Ovary (tissue), 9 donors: ENCODE results near the gene PRR18. TPM values are rescaled to one million over a fixed set of nuclear protein-coding genes. Genes with fewer than 3 reads are reported as not detected.

Experiments used
- DNase-seq, 5 donors: peaks; one replicate each; pipeline ENCODE4 v3.0.0-alpha.2; 2019 to 2020
- H3K27ac ChIP-seq, 2 donors: fragments of 200-600 bp; one replicate each; pipeline versions ENCODE4 v1.5.1 to v1.8.0; 2019 to 2022
- H3K27me3 ChIP-seq: fragments of 200-600 bp; one replicate; pipeline ENCODE4 v1.8.0; 2022
- H3K36me3 ChIP-seq: fragments of 200-600 bp; sonication (generic); one replicate; pipeline ENCODE4 v1.5.1; 2019
- H3K4me1 ChIP-seq: one replicate; pipeline ENCODE4 v1.8.1; 2013; ENCODE audit warnings: mild to moderate bottlenecking, moderate library complexity; ENCODE audit not compliant: insufficient read depth
- H3K4me3 ChIP-seq: fragments of 200-600 bp; sonication (generic); one replicate; pipeline ENCODE4 v1.5.1; 2017
- H3K9me3 ChIP-seq, 2 donors: fragments of 200-600 bp in 1 of 2; sonication (generic) in 1 of 2; one replicate each; pipeline versions ENCODE4 v1.5.1 to v1.8.1; 2013 to 2019; ENCODE audit warnings: mild to moderate bottlenecking in 1 of 2, moderate library complexity in 1 of 2
- EP300 ChIP-seq: sonication (generic); formaldehyde crosslinking; IDR thresholded peaks from one replicate; pipeline ENCODE4 v1.6.1; 2017; ENCODE audit warnings: antibody characterized with exemption
- POLR2A ChIP-seq: fragments of 450-650 bp; IDR thresholded peaks from one replicate; pipeline ENCODE4 v1.6.1; 2017; ENCODE audit warnings: antibody characterized with exemption, mild to moderate bottlenecking, moderate library complexity
- WGBS, 3 donors: extraction: QIAGEN DNeasy Blood & Tissue Kit in 1 of 3; methylation state at CpG; one replicate each; pipeline versions ENCODE4 v1.1.5 to v1.1.7; 2013 to 2017; 5-methylcytosine and 5-hydroxymethylcytosine counted together
- intact Hi-C, 4 donors: fragments of 100-400 bp; cut with DNase I; formaldehyde crosslinking; loops; one replicate each; pipeline versions ENCODE4 v1.11.0 to v1.15.1; 2022 to 2023
- polyA plus RNA-seq, 2 donors: library from polyadenylated mRNA; stranded (reverse); fragments of 200-250 nt in 1 of 2; fragments of 350-450 nt in 1 of 2; fragmentation: Illumina TruSeq in 1 of 2; extraction: RNeasy Lipid Tissue Mini Kit (QIAGEN cat#74804) in 1 of 2; gene quantifications; one replicate each; pipeline ENCODE4 v1.2.3, GENCODE V29; 2013 to 2014
- total RNA-seq, 7 donors: library from RNA; depleted of rRNA in 2 of 7; stranded (reverse); fragments of >200 nt in 2 of 7; fragmentation: NEBNext Ultra II Directional in 3 of 7; extraction: Animal tissue kit (Norgen Biotek cat#: 25700) in 3 of 7; gene quantifications; one replicate each; pipeline versions ENCODE4 v1.1.0 to v1.2.4, GENCODE V29; 2016 to 2023
- TF ChIP-seq, protein P1 (sequence below), 3 donors: fragments of 450-650 bp in 2 of 3; fragments of 200-600 bp in 1 of 3; IDR thresholded peaks; one replicate each; pipeline versions ENCODE4 v1.5.1 to v1.8.0; 2016 to 2022; ENCODE audit warnings: antibody characterized with exemption in 3 of 3, mild to moderate bottlenecking in 1 of 3
- donor health status: DM: no; HTN: no; CAD: no; lungs with moderate emphysema.
- donor health status: DM: no; HTN: no; CAD: no.
- donor health status: Bipolar disorder and iron deficiency.
- donor health status: DM: yes; HTN: yes; CAD: no.
- donor health status: DM: no; HTN: no; CAD: no.
- donor health status: DM: yes; HTN: yes; CAD: no.

Gene PRR18
- total and polyA plus RNA-seq, 9 donors, result 0.05 to 5.1 (median 0.25) TPM; not detected in 5

DNA sequence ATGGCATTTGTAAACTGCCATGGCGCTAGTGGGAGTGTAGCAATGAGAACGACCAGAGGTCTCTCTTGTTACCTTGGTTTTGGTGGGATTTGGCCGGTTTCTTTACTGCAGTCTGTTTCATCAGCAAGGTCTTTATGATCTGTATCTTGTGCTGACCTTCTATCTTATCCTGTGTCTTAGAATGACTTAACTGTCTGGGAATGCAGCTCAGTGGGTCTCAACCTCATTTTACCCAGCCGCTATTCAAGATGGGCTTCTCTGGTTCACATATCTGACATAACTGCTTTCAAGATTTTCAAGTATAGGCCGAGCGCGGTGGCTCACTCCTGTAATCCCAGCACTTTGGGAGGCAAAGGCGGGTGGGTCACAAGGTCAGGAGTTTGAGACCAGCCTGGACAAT, 36.0 kb upstream of the PRR18 start:
- intact Hi-C loops, result loop anchor here in 1 of 4 donors (5.0 kb wide), 1 partner anchor 38 kb away; the partner anchor contains the start of gene MPC1
- Histone ChIP-seq H3K36me3 (no peaks in the 10 kb centered on the region), H3K4me3 (no peak overlapping the region), H3K9me3 (no peaks in the 10 kb centered on the region), H3K4me1 (peaks cover 4% of the 10 kb centered on the region), H3K27me3 (no peaks in the 10 kb centered on the region), H3K27ac (no peak overlapping the region)
- TF ChIP-seq, protein P1, sequence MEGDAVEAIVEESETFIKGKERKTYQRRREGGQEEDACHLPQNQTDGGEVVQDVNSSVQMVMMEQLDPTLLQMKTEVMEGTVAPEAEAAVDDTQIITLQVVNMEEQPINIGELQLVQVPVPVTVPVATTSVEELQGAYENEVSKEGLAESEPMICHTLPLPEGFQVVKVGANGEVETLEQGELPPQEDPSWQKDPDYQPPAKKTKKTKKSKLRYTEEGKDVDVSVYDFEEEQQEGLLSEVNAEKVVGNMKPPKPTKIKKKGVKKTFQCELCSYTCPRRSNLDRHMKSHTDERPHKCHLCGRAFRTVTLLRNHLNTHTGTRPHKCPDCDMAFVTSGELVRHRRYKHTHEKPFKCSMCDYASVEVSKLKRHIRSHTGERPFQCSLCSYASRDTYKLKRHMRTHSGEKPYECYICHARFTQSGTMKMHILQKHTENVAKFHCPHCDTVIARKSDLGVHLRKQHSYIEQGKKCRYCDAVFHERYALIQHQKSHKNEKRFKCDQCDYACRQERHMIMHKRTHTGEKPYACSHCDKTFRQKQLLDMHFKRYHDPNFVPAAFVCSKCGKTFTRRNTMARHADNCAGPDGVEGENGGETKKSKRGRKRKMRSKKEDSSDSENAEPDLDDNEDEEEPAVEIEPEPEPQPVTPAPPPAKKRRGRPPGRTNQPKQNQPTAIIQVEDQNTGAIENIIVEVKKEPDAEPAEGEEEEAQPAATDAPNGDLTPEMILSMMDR (IDR thresholded peaks at IDR 0.05), result no peak
- TF ChIP-seq EP300 (no peak), POLR2A (no peak)
- DNase-seq, result no peak
- WGBS, 3 donors, result 93 to 95% (median 94%) methylated on average over 8 of the region's 8 CpGs

DNA sequence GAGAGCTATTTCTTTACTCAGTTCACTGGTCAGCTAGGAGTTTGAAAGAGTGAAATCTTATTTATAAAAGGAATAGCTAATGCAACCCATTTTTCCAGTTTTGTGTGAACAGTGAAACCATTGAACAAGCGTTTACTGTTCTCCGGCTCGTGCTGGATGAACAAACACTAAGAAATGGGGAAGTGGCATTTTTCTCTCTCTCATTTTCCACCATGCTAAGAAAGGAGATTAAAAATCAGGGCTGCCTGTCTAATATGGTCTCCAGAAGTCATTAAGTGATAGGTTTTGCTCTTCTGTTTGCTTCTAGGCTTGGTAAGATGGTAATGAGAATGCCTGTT, 34.9 kb upstream of the PRR18 start:
- Histone ChIP-seq H3K36me3 (no peaks in the 10 kb centered on the region), H3K4me1 (peaks cover 5% of the 10 kb centered on the region), H3K9me3 (no peaks in the 10 kb centered on the region), H3K4me3 (peak overlapping the region; percentile 95), H3K27ac (no peak overlapping the region), H3K27me3 (no peaks in the 10 kb centered on the region)
- 18 to 32% (median 29%) methylated on average over 3 of the region's 3 CpGs for WGBS, 3 donors
- TF ChIP-seq POLR2A (no peak), EP300 (no peak)
- TF ChIP-seq, protein P1 (IDR thresholded peaks at IDR 0.05), result no peak
- no peak for DNase-seq
- intact Hi-C loops, result loop anchor here in 1 of 4 donors (5.0 kb wide), 1 partner anchor 39 kb away; the partner anchor contains the start of gene MPC1

DNA sequence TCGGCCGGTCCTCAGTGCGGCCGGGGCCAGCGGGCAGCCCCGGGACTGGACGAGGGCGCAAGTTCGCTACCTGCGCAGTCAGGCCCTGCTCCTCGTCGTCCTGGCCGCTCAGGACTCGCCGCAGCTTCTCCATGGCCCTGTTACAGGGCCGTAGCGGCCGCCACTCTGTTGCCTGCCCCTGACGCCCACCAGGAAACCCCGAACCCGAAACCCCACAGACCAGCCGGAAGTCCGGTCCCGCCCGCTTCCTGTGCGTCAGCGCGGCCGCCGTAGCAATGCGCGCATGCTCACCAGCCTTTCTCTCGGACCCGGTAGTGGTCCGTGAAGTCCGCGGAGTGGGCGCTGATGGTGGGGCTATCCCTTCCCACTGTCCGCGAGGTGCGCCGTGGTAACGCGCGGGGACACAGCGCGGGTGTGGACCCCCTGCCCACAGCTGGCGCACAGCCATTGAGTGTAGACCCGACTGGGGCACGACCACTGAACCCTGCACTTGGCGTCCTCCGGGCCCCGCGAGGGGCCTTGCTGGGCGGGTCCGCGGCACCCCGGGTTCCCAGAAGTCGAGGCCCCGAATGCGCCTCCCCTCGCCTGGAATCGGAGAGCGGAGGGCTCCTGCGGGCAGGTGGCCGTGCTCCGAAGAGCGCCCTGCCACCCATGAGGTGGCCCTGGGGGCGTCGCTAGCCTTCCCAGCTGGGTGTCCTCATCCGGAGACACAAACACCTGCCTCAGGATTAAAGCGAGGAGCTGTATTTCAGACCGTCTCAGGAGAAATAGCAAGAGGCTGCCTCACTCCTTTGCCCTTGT, 34.4 kb upstream of the PRR18 start, which contains the start of gene SFT2D1:
Gene SFT2D1, minus strand, starts transcription at position 197 of the 801 bp plus-strand sequence. Its CDS starts 64 bp downstream, at position 133.
- no peaks in the 10 kb centered on the region for H3K9me3 ChIP-seq
- intact Hi-C loops, result loop anchor here in 1 of 4 donors (5.0 kb wide), 1 partner anchor 40 kb away; the partner anchor contains the start of gene MPC1
- DNase-seq, result peak; percentile 79 to 91 (median 85)
- no peaks in the 10 kb centered on the region for H3K36me3 ChIP-seq
- H3K27ac ChIP-seq, result peak within 1 kb of the TSS; percentile 38 to 62
- H3K4me3 ChIP-seq, result peak within 1 kb of the TSS; percentile 95
- 0 to 1% (median 0%) methylated on average over 52 to 73 of the region's 73 CpGs for WGBS, 3 donors
- H3K27me3 ChIP-seq, result no peaks in the 10 kb centered on the region
- peaks cover 5% of the 10 kb centered on the region for H3K4me1 ChIP-seq
- TF ChIP-seq, protein P1 (IDR thresholded peaks at IDR 0.05), result no peak
- peak; percentile 76 for TF ChIP-seq POLR2A
- no peak for TF ChIP-seq EP300

DNA sequence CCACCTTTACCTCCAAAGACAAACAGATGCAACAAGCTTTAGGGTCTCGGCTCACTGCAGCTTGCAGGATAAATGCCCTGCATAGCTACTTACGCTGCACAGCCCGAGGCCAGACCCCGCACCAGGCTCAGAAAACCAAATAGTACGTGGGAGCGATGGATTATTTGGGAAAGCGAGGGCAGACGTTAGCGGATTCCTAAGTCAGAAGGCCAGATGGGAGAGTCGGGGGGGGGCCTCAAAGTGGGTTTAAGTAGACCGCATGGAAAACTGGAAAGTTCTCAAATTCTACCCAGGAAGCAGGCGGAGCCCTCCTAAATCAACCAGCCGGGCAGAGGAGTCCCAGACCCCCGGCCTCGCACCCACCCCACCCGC, 33.8 kb upstream of the PRR18 start:
- H3K9me3 ChIP-seq, result no peaks in the 10 kb centered on the region
- peaks cover 5% of the 10 kb centered on the region for H3K4me1 ChIP-seq
- WGBS, 3 donors, result 0 to 1% (median 0%) methylated on average over 16 of the region's 16 CpGs
- peak overlapping the region in 1 of 2 donors; percentile 62 for H3K27ac ChIP-seq
- no peaks in the 10 kb centered on the region for H3K27me3 ChIP-seq
- no peaks in the 10 kb centered on the region for H3K36me3 ChIP-seq
- no peak for TF ChIP-seq POLR2A
- TF ChIP-seq, protein P1 (IDR thresholded peaks at IDR 0.05), result no peak
- intact Hi-C loops, result loop anchor here in 1 of 4 donors (5.0 kb wide), 1 partner anchor 40 kb away; the partner anchor contains the start of gene MPC1
- peak in 2 of 5 donors; percentile 20 to 29 for DNase-seq
- H3K4me3 ChIP-seq, result peak overlapping the region; percentile 95
